Breast epithelium (tissue), 4 donors: ENCODE results near the gene CD99L2. TPM values are rescaled to one million over a fixed set of nuclear protein-coding genes. Genes with fewer than 3 reads are reported as not detected.

Source experiments
- DNase-seq, 2 donors: peaks; one replicate each; pipeline ENCODE4 v3.0.0-alpha.2; 2019; ENCODE audit warnings: low spot score in 2 of 2
- H3K27ac ChIP-seq, 2 donors: fragments of 200-600 bp; sonication (generic) in 1 of 2; one replicate each; pipeline ENCODE4 v1.5.1; 2016 to 2019; ENCODE audit warnings: mild to moderate bottlenecking in 1 of 2
- H3K27me3 ChIP-seq, 2 donors: fragments of 200-600 bp; sonication (generic) in 1 of 2; one replicate each; pipeline versions ENCODE4 v1.5.1 to v1.6.0; 2017 to 2019; ENCODE audit warnings: control low read depth in 1 of 2, mild to moderate bottlenecking in 1 of 2
- H3K36me3 ChIP-seq: fragments of 200-600 bp; one replicate; pipeline ENCODE4 v1.5.1; 2019
- H3K4me1 ChIP-seq, 2 donors: fragments of 200-600 bp; sonication (generic); one replicate each; pipeline ENCODE4 v1.5.1; 2016 to 2019; ENCODE audit warnings: control low read depth in 1 of 2
- H3K4me3 ChIP-seq, 3 donors: fragments of 200-600 bp; sonication (generic); 1 replicate in 2 of 3; 2 replicates in 1 of 3; pipeline ENCODE4 v1.5.1; 2016 to 2019; ENCODE audit warnings: mild to moderate bottlenecking in 3 of 3, moderate library complexity in 2 of 3
- H3K9me3 ChIP-seq, 2 donors: fragments of 200-600 bp; sonication (generic) in 1 of 2; one replicate each; pipeline ENCODE4 v1.5.1; 2016 to 2019; ENCODE audit warnings: control low read depth in 1 of 2
- POLR2A ChIP-seq: fragments of 450-650 bp; IDR thresholded peaks from one replicate; pipeline ENCODE4 v1.6.1; 2016; ENCODE audit warnings: antibody characterized with exemption, mild to moderate bottlenecking, moderate library complexity
- POLR2AphosphoS5 ChIP-seq, 3 donors: sonication (generic); formaldehyde crosslinking; IDR thresholded peaks; one replicate each; pipeline ENCODE4 v1.6.1; 2017; ENCODE audit warnings: antibody characterized with exemption in 3 of 3
- intact Hi-C: fragments of 100-400 bp; cut with DNase I; formaldehyde crosslinking; loops from one replicate; pipeline ENCODE4 v1.15.1; 2023; ENCODE audit warnings: low total_unique reads
- total RNA-seq, 3 donors: library from RNA; depleted of rRNA; stranded (reverse); fragments of >200 nt; gene quantifications; one replicate each; pipeline ENCODE4 v1.1.0, GENCODE V29; 2016
- TF ChIP-seq, protein P1 (sequence below), 3 donors: fragments of 450-650 bp; IDR thresholded peaks; one replicate each; pipeline ENCODE4 v1.5.1; 2016 to 2017; ENCODE audit warnings: antibody characterized with exemption in 3 of 3, mild to moderate bottlenecking in 3 of 3, moderate library complexity in 3 of 3

The CD99L2 gene
- total RNA-seq, 3 donors from 2014 or later, result 28.1 to 81.4 (median 32.1) TPM

DNA sequence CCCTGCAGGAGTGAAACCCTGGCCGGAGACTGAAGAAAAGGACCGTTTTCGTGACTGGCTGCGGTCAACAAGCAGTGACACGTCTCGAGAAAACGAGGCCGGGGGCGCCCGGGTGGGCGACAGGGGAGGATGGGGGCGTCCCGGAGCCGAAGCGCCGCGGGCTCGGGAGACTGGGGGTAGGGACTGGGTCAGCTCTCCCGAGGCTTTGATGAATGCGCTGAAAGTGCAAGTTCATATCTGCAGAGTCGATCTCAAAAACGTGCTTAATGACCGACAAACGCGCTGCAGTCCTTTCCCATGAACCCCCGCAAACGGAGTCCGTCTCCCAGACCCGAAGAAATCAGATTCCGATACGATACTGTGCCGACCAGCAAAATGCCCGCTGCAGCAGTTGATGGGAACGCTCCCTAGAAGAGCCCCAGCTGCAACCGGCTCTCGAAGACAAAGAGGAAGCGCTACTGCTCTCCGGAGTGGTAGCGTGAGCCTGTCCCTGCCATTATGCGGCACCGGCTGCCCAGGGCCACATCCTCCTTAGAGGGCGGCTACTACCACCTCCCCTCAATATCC is 806 bp upstream of the CD99L2 start:
- Histone ChIP-seq H3K4me3 (peak overlapping the region; percentile 55 to 80 (median 58)), H3K27me3 (peaks cover 0 to 28% of the 10 kb centered on the region in 2 donors), H3K4me1 (no peaks in the 10 kb centered on the region), H3K27ac (peak overlapping the region; percentile 45 to 85), H3K36me3 (no peaks in the 10 kb centered on the region), H3K9me3 (no peaks in the 10 kb centered on the region)
- peak in 1 of 2 donors; percentile 17 for DNase-seq
- TF ChIP-seq, protein P1, sequence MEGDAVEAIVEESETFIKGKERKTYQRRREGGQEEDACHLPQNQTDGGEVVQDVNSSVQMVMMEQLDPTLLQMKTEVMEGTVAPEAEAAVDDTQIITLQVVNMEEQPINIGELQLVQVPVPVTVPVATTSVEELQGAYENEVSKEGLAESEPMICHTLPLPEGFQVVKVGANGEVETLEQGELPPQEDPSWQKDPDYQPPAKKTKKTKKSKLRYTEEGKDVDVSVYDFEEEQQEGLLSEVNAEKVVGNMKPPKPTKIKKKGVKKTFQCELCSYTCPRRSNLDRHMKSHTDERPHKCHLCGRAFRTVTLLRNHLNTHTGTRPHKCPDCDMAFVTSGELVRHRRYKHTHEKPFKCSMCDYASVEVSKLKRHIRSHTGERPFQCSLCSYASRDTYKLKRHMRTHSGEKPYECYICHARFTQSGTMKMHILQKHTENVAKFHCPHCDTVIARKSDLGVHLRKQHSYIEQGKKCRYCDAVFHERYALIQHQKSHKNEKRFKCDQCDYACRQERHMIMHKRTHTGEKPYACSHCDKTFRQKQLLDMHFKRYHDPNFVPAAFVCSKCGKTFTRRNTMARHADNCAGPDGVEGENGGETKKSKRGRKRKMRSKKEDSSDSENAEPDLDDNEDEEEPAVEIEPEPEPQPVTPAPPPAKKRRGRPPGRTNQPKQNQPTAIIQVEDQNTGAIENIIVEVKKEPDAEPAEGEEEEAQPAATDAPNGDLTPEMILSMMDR (IDR thresholded peaks at IDR 0.05), result no peak
- TF ChIP-seq POLR2AphosphoS5 (IDR thresholded peaks at IDR 0.05) (no peak), POLR2A (no peak)
- intact Hi-C loops, result no loop called here

DNA sequence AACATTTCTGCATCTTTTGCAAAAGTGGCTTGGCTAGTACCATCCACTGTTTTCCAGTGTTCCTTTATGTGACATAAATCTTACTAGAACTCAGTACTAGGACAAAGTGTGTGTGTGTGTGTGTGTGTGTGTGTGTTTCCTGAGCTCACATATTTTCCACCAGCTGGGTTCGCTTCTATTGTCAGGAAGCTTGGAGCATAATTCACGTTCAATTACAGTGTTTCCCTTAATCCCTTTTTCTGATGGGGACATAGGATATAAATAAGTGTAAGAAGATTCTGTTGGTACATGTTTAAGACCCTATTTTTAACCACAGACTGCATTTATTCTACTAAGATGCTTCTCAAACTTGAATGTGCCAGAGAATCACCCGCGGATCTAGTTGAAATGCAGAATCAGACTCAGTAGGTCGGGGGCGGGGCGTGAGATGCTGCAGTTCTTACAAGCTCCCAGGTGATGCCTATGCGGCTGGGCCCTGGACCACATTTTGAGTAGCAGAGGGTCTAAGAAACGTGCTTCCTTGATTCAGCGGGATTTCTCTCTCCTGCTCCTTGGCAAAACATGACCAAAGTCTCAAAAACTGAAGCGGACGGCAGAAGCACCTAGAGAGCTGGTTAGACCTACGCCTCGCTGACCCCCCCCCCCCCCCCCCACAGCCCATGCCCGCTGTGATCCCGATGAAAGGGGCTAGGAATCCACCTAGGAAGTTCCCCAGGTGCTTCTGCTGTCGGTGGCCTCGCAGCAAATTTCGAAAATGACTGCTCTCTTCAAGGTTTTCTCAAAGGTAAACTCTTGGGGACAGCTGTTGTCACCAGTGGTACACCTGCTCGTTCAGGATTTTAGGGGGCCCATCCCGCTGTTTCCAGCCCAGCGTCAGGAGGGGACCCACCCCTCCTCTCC is 797 bp downstream of the CD99L2 start:
- Histone ChIP-seq H3K27ac (peak overlapping the region; percentile 49 to 85), H3K4me3 (peak overlapping the region; percentile 55 to 80 (median 58)), H3K9me3 (no peaks in the 10 kb centered on the region), H3K4me1 (no peaks in the 10 kb centered on the region), H3K27me3 (peaks cover 0 to 19% of the 10 kb centered on the region in 2 donors), H3K36me3 (no peaks in the 10 kb centered on the region)
- intact Hi-C loops, result no loop called here
- DNase-seq, result no peak
- no peak for TF ChIP-seq POLR2A
- TF ChIP-seq, protein P1 (IDR thresholded peaks at IDR 0.05), result no peak
- TF ChIP-seq POLR2AphosphoS5 (IDR thresholded peaks at IDR 0.05), result no peak

DNA sequence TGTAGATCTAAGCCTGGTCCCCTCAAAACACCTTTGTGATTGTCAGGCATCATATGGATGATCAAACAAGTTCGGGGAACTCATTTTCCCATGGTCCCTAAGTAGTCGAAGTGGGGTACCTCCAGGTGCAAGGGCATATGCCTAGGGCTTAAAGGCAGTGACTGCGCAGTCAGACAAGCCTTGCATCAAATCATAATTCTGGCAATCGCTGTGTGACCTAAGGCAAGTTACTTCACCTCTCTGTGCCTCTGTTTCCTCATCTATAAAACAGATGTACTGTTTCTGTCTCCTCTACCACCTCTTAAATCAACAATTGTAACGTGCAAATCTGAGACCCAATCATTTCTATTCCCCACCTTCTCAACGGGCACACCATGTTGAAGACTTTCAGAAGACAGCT is 1.8 kb downstream of the CD99L2 start:
- TF ChIP-seq POLR2A (no peak), POLR2AphosphoS5 (IDR thresholded peaks at IDR 0.05) (no peak)
- TF ChIP-seq, protein P1 (IDR thresholded peaks at IDR 0.05), result no peak
- Histone ChIP-seq H3K9me3 (no peaks in the 10 kb centered on the region), H3K27ac (no peak overlapping the region), H3K36me3 (no peaks in the 10 kb centered on the region), H3K27me3 (peaks cover 0 to 19% of the 10 kb centered on the region in 2 donors), H3K4me3 (no peak overlapping the region), H3K4me1 (no peaks in the 10 kb centered on the region)
- DNase-seq, result no peak
- intact Hi-C loops, result no loop called here

DNA sequence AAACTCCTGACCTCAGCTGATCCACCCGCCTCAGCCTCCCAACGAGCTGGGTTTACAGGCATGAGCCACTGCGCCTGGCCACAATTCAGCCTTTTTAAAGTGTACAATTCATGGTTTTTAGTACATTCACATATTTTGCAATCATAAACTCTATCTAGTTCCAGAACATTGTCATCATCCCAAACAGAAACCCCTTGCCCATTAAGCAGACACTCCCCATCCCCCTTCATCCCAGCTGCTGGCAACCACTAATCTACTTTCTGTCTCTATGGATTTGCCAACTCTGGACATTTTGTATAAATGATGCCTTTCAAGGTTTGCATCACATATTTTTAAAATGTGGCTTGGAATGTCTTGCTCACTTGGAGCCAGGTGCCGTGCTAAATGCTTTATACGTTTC is 4.5 kb downstream of the CD99L2 start:
- H3K4me3 ChIP-seq, result no peak overlapping the region
- no peak for DNase-seq
- no peaks in the 10 kb centered on the region for H3K4me1 ChIP-seq
- no peaks in the 10 kb centered on the region for H3K36me3 ChIP-seq
- no peaks in the 10 kb centered on the region for H3K9me3 ChIP-seq
- no peak overlapping the region for H3K27ac ChIP-seq
- intact Hi-C loops, result no loop called here
- TF ChIP-seq, protein P1 (IDR thresholded peaks at IDR 0.05), result no peak
- no peak for TF ChIP-seq POLR2AphosphoS5 (IDR thresholded peaks at IDR 0.05)
- TF ChIP-seq POLR2A, result no peak
- peaks cover 0 to 6% of the 10 kb centered on the region in 2 donors for H3K27me3 ChIP-seq

DNA sequence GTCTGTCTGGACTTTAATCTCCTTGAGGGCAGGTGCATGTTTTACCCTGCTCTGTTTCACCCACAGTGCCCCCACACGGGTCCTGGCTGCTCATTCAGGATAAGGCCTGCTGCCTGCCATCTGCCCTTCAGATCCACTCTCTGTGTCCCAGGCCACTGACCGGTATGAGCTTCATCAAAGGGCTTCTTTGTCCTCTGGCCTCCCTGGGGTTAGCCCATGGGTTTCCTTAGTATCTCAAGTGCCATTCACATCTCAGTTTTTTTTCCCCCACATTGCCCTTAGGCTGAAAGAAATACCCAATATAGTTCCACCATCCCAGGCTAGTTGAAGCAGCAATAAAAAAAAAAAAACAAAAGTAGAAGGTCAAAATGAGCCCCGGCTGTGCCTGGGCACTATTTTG is 9.3 kb downstream of the CD99L2 start:
- Histone ChIP-seq H3K36me3 (no peaks in the 10 kb centered on the region), H3K4me1 (no peaks in the 10 kb centered on the region), H3K9me3 (no peaks in the 10 kb centered on the region), H3K27me3 (no peaks in the 10 kb centered on the region), H3K27ac (no peak overlapping the region), H3K4me3 (no peak overlapping the region)
- intact Hi-C loops, result no loop called here
- TF ChIP-seq, protein P1 (IDR thresholded peaks at IDR 0.05), result no peak
- TF ChIP-seq POLR2AphosphoS5 (IDR thresholded peaks at IDR 0.05) (no peak), POLR2A (no peak)
- no peak for DNase-seq
